Progenitor cell of endocrine pancreas (in vitro differentiated cells): ENCODE results near the gene SMPDL3B. TPM values are rescaled to one million over a fixed set of nuclear protein-coding genes. Genes with fewer than 3 reads are reported as not detected.

Experiments used
- DNase-seq: peaks from one replicate; pipeline ENCODE4 v3.0.0; 2021; ENCODE audit warnings: low spot score; ENCODE audit not compliant: unreplicated experiment
- H3K27ac Mint-ChIP-seq: 2 replicates; pipeline ENCODE4 v1.8.0; 2021; ENCODE audit warnings: mild to moderate bottlenecking, moderate library complexity, mixed read lengths
- H3K27me3 Mint-ChIP-seq: 2 replicates; pipeline ENCODE4 v1.8.0; 2021; ENCODE audit warnings: mixed read lengths
- H3K36me3 Mint-ChIP-seq: 2 replicates; pipeline ENCODE4 v1.8.0; 2022; ENCODE audit warnings: mixed read lengths; ENCODE audit not compliant: insufficient read depth
- H3K4me1 Mint-ChIP-seq: 2 replicates; pipeline ENCODE4 v1.8.0; 2021; ENCODE audit warnings: low read depth, mixed read lengths
- H3K4me3 Mint-ChIP-seq: 2 replicates; pipeline ENCODE4 v1.8.0; 2021; ENCODE audit warnings: low read depth, mild to moderate bottlenecking, moderate library complexity, mixed read lengths
- H3K9me3 Mint-ChIP-seq: 2 replicates; pipeline ENCODE4 v1.8.0; 2021; ENCODE audit warnings: low read depth, mixed read lengths
- CTCF ChIP-seq: fragments of 200-600 bp; sonication (generic); IDR thresholded peaks from one replicate; pipeline ENCODE4 v1.5.0; 2021; ENCODE audit warnings: antibody characterized with exemption, mild to moderate bottlenecking; ENCODE audit not compliant: unreplicated experiment
- total RNA-seq: library from RNA; stranded (reverse); gene quantifications from 2 replicates; pipeline ENCODE4 v1.2.1, GENCODE V29; 2021

The SMPDL3B gene
- total RNA-seq, 1 donor from 2014 or later: 18.5 TPM

DNA sequence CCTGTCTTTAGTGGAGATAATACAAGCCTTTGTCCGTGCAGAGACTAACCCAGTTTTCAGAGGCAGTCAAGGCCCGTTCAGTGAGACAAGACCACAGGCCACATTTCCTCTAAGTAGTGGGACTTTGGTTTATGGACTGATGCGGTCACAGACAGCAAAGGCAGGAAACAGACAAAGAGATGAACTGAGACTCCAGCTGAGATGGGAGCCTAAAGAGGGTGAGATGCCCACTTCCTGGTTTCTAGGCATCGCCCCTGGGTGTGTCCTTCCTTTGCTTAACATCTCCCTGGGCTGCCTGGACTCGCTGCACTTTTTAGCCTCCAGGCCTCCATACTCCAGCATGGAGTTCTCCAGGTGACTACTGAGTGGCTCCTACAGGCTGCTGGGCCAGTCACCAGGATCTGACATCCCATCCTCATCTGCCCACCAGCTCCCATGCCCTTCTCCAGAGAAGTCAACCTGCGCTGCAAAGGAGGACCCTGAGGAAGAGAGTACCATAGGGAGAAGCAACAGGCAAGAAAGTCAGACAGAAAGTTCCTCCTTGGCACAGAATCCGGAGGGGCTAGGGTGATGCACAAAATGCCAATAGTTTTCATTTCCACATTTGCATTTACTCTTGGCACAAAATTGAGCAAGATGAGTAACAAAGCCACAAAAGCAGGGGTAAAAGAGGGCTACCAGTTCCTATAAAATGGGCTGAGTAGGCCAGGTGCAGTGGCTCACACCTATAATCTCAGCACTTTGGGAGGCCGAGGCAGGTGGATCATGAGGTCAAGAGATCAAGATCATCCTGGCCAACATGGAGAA lies 47.4 kb upstream of the SMPDL3B start:
- no peak overlapping the region for H3K27ac Mint-ChIP-seq
- TF ChIP-seq CTCF: no peak
- H3K4me1 Mint-ChIP-seq: no peaks in the 10 kb centered on the region
- no peak overlapping the region for H3K4me3 Mint-ChIP-seq
- H3K27me3 Mint-ChIP-seq: no peaks in the 10 kb centered on the region
- H3K36me3 Mint-ChIP-seq: peaks cover 10% of the 10 kb centered on the region
- H3K9me3 Mint-ChIP-seq: no peaks in the 10 kb centered on the region
- DNase-seq: no peak

DNA sequence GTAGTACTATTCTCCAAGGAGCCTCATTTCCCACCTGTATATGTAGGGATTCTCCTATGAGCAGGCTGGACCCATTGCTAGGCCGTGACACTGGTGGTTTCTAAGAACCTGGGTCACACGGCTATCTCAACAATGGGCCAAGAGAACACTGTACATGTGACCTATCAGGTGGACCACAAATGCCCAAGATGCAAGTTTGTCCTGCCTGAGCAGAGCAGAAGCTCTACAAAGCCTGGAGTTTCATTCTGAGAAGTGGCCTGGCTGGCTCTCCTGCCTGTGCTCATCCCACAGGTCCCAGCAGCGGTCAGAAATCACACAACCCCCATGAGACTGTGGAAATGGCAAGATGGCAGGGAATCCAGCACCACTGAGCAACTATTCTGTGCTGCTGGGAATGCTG lies 45.3 kb upstream of the SMPDL3B start:
- Mint-ChIP-seq H3K4me1 (peaks cover 1% of the 10 kb centered on the region), H3K27ac (peak overlapping the region; percentile 8), H3K4me3 (no peak overlapping the region), H3K9me3 (no peaks in the 10 kb centered on the region), H3K36me3 (peaks cover 10% of the 10 kb centered on the region), H3K27me3 (no peaks in the 10 kb centered on the region)
- DNase-seq: no peak
- TF ChIP-seq CTCF: no peak

DNA sequence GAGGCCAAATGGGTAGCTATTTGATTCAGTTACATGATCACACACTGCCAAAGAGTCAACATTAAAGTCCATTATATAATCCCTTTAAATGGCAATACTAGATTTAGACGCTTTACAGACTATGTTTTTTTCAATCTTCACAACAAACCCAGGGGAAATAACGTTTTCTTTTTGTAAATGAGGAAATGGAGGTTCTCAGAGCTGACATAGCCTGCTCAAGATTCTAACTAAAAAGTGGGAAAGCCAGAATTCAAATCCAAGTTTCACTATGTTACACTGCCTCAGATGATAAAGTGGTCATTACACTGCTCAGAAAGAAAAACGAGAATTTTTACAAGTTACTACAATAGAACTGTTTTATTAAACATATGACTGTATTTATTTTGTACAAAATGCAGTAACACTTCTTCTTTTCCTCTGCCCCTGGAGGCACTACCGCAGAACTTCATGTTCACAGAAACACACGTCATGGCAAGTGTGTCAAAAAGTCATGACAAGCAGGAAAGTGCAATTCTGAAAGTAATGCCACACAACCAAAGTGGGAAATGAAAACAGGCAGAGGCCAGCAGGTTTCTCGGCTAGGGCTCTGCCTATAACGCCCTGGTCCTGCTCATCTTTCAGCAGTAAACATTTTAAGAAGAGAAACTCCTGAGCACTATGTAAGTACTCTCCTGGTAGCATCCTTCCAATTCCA lies 43.5 kb upstream of the SMPDL3B start:
- Mint-ChIP-seq H3K27me3 (no peaks in the 10 kb centered on the region), H3K4me3 (no peak overlapping the region), H3K9me3 (no peaks in the 10 kb centered on the region), H3K4me1 (peaks cover 1% of the 10 kb centered on the region), H3K36me3 (peaks cover 15% of the 10 kb centered on the region), H3K27ac (no peak overlapping the region)
- DNase-seq: no peak
- TF ChIP-seq CTCF: no peak

DNA sequence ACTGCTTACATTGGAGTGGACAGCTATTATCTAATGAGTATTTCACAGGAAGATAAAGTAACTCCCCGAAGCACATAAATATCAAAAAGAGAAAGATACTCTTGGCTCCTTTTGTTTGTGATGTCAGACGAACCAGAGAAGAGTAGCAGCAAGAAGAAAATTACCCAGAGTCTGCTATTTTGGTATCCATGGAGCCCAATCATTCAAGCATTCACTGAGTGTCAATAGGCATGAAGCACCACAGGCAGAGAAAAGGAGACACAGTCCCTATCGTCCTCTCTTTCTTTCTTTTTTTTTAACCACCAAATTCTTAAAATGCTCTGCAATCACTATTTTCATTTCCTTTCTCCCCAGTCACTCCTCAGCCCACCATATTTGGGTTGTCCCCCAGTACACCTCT lies 40.3 kb upstream of the SMPDL3B start:
- Mint-ChIP-seq H3K9me3 (no peaks in the 10 kb centered on the region), H3K4me3 (no peak overlapping the region), H3K36me3 (peaks cover 15% of the 10 kb centered on the region), H3K27me3 (no peaks in the 10 kb centered on the region), H3K27ac (no peak overlapping the region), H3K4me1 (peaks cover 1% of the 10 kb centered on the region)
- no peak for DNase-seq
- TF ChIP-seq CTCF: no peak

DNA sequence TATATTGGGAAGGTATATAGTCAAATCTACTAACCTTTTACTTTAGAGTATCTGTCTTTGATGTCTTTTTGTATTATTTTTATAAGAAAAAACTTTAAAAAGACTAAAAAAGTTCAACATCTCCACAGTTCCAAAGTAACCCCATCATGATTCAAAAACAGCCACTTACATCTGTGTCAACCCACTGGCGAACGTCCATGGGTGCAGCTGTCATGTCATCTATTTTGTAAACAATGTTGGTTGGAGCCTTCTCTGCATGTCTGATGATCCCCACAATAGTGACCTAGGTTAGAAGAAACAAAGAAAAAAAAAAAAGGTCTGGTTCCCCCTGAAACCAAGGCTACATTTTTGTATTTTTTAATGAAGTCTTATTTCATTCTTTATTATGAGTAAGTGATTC lies 28.0 kb upstream of the SMPDL3B start:
- H3K36me3 Mint-ChIP-seq: peaks cover 12% of the 10 kb centered on the region
- no peaks in the 10 kb centered on the region for H3K9me3 Mint-ChIP-seq
- H3K4me1 Mint-ChIP-seq: no peaks in the 10 kb centered on the region
- H3K4me3 Mint-ChIP-seq: no peak overlapping the region
- no peak for TF ChIP-seq CTCF
- H3K27ac Mint-ChIP-seq: no peak overlapping the region
- no peak for DNase-seq
- no peaks in the 10 kb centered on the region for H3K27me3 Mint-ChIP-seq
